ENCODE measurements around the gene ZNRF2. TPM values are rescaled to one million over a fixed set of nuclear protein-coding genes. Genes with fewer than 3 reads are reported as not detected.

The ZNRF2 gene
- total and polyA plus RNA-seq, 2 donors (not counting 3 experiments of a cell fraction or from before 2014, with no cell fraction given) = 1.4 to 5.9 TPM

DNA sequence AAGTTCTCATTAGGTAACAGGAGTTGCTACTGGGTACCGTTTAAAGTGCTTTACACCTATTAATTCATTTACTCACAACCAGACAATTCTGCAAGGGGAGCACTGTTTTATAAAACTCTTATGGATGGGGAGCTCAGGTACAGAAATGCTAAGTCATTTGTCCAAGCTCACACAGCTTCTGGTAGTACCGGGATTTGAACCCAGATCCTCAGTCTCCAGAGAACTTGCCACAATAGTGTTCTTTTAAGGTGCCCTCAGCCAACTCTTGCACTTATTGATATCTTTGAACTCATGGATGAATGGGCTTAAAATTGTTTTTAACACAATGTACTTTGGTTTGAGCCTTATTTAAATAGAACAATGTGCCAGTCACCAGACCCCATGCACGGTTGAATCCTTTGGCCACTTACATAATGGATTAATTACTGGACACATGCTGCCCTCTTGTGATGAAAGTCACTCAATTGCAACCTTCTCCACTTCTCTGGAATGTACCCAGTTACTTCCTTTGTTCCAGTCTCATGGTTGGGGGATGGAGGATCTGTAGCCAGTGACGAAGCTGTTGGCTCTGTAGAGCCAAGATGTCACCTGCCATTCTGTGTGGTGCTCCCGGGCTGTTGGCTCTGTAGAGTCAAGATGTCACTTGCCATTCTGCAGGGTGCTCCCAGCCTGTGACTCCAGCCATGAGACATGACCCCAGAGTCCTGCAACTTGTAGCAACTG, 128.5 kb downstream of the ZNRF2 start:
- Histone ChIP-seq H3K9me3 (replicated peaks; ENCODE audit: control insufficient read depth, insufficient read depth, low read length) (no peaks in the 10 kb centered on the region), H3K27me3 (ENCODE audit: control insufficient read depth in 2 of 2, insufficient read depth in 2 of 2, low read length in 2 of 2) (no peaks in the 10 kb centered on the region), H3K79me2 (ENCODE audit: control insufficient read depth, insufficient read depth, low read length) (no peaks in the 10 kb centered on the region), H3K27ac (ENCODE audit: insufficient read depth, low read depth, low read length) (no peak overlapping the region), H3K4me2 (ENCODE audit: insufficient read depth, low read length) (no peak overlapping the region), H3K9ac (replicated peaks; ENCODE audit: extremely low read depth, insufficient read depth, low read length) (no peak overlapping the region), H3K36me3 (ENCODE audit: control insufficient read depth in 2 of 2, extremely low read depth in 1 of 2, insufficient read depth in 2 of 2, low read length in 2 of 2) (no peaks in the 10 kb centered on the region), H2AFZ (ENCODE audit: low read depth, low read length) (no peak overlapping the region), H3K9me1 (replicated peaks; ENCODE audit: control insufficient read depth, extremely low read depth, insufficient read depth, low read length) (no peaks in the 10 kb centered on the region), H3K4me3 (replicated peaks in 1 of 3; ENCODE audit: insufficient read depth in 1 of 3, low read depth in 1 of 3, low read length in 3 of 3) (no peak overlapping the region), H3K4me1 (ENCODE audit: control insufficient read depth, extremely low read depth, insufficient read depth, low read length) (no peaks in the 10 kb centered on the region), H4K20me1 (replicated peaks; ENCODE audit: control insufficient read depth, extremely low read depth, insufficient read depth, low read length) (no peaks in the 10 kb centered on the region)
- BruUV-seq (replicated peaks) = no TSS peak
- dilution Hi-C loops (cut with MboI; ENCODE audit: extremely low pct_ligation_motif_present, low sequenced_read_pairs) = no loop called here
- POLR2A ChIA-PET = no interaction called here
- CTCF ChIA-PET = interaction anchor here (0.6 to 5.1 kb wide), 21 partner anchors 9 to 777 kb away, joined by 3 to 96 read pairs (median 4); partner anchors contain the start of genes MTURN and ZNRF2
- peak; percentile 90 for DNase-seq (ENCODE audit: low read depth, low spot score)
- TF ChIP-seq MYC (IDR thresholded peaks at IDR 0.05; ENCODE audit: low read depth, low read length) = no peak
- peak; percentile 57 to 62 for TF ChIP-seq CTCF (IDR thresholded peaks at IDR 0.05; ENCODE audit: extremely low read depth in 1 of 2, insufficient read depth in 1 of 2, low read depth in 1 of 2, low read length in 2 of 2)
- FAIRE-seq = peak; percentile 83
- intact Hi-C loops (cut with micrococcal nuclease) = loop anchor here (1.0 to 2.0 kb wide), 8 partner anchors 128 to 664 kb away; partner anchors contain the start of gene ZNRF2

DNA sequence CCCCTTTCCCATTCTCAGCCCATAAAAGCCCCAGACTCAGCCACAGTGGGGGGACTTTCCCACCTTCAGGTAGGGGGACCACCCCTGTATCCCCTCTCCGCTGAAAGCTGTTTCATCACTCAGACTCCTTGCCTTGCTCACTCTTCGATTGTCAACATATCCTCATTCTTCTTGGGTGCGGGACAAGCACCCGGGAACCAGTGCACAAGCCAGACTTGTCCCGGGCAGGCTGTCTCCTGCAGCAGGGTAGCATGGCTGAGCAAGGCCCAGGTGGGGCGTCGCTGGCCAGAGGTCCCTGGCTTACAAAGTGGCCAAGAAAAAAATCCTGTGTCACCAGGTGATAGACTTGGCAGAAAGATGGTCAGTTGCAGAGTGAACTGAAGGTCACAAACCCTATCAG, 129.5 kb downstream of the ZNRF2 start:
- H3K27me3 ChIP-seq (ENCODE audit: control insufficient read depth in 2 of 2, insufficient read depth in 2 of 2, low read length in 2 of 2) = no peaks in the 10 kb centered on the region
- no TSS peak for BruUV-seq (replicated peaks)
- H2AFZ ChIP-seq (ENCODE audit: low read depth, low read length) = no peak overlapping the region
- H3K9me3 ChIP-seq (replicated peaks; ENCODE audit: control insufficient read depth, insufficient read depth, low read length) = no peaks in the 10 kb centered on the region
- no peaks in the 10 kb centered on the region for H3K79me2 ChIP-seq (ENCODE audit: control insufficient read depth, insufficient read depth, low read length)
- H3K4me3 ChIP-seq (replicated peaks in 1 of 3; ENCODE audit: insufficient read depth in 1 of 3, low read depth in 1 of 3, low read length in 3 of 3) = no peak overlapping the region
- H3K4me2 ChIP-seq (ENCODE audit: insufficient read depth, low read length) = no peak overlapping the region
- no peak overlapping the region for H3K27ac ChIP-seq (ENCODE audit: insufficient read depth, low read depth, low read length)
- dilution Hi-C loops (cut with MboI; ENCODE audit: extremely low pct_ligation_motif_present, low sequenced_read_pairs) = no loop called here
- H4K20me1 ChIP-seq (replicated peaks; ENCODE audit: control insufficient read depth, extremely low read depth, insufficient read depth, low read length) = no peaks in the 10 kb centered on the region
- ChIA-PET CTCF (interaction anchor here (0.8 to 5.1 kb wide), 5 partner anchors 10 to 150 kb away, joined by 3 to 96 read pairs (median 8); partner anchors contain the start of gene ZNRF2), POLR2A (no interaction called here)
- no peaks in the 10 kb centered on the region for H3K9me1 ChIP-seq (replicated peaks; ENCODE audit: control insufficient read depth, extremely low read depth, insufficient read depth, low read length)
- H3K36me3 ChIP-seq (ENCODE audit: control insufficient read depth in 2 of 2, extremely low read depth in 1 of 2, insufficient read depth in 2 of 2, low read length in 2 of 2) = no peaks in the 10 kb centered on the region
- H3K4me1 ChIP-seq (ENCODE audit: control insufficient read depth, extremely low read depth, insufficient read depth, low read length) = no peaks in the 10 kb centered on the region
- intact Hi-C loops (cut with micrococcal nuclease) = loop anchor here (1.0 to 2.0 kb wide), 8 partner anchors 129 to 665 kb away; partner anchors contain the start of gene ZNRF2
- no peak overlapping the region for H3K9ac ChIP-seq (replicated peaks; ENCODE audit: extremely low read depth, insufficient read depth, low read length)
- FAIRE-seq (no peak), DNase-seq (ENCODE audit: low read depth, low spot score) (no peak)
- TF ChIP-seq MAX (IDR thresholded peaks at IDR 0.05; ENCODE audit: insufficient read depth, insufficient read length) = no peak
- no peak for TF ChIP-seq POLR2A (IDR thresholded peaks at IDR 0.05; ENCODE audit: low read depth, low read length)
- no peak for TF ChIP-seq MYC (IDR thresholded peaks at IDR 0.05; ENCODE audit: low read depth, low read length)
- no peak for TF ChIP-seq CTCF (IDR thresholded peaks at IDR 0.05; ENCODE audit: extremely low read depth in 1 of 2, insufficient read depth in 1 of 2, low read depth in 1 of 2, low read length in 2 of 2)
- no peak for TF ChIP-seq JUN (IDR thresholded peaks at IDR 0.05; ENCODE audit: borderline replicate concordance, insufficient read depth, insufficient read length, low read depth)
- TF ChIP-seq FOS (IDR thresholded peaks at IDR 0.05; ENCODE audit: borderline replicate concordance, insufficient read depth, low read length) = no peak
- no peak for TF ChIP-seq EZH2 (IDR thresholded peaks at IDR 0.05; ENCODE audit: borderline replicate concordance, low read depth, low read length, severe bottlenecking)
- no peak for TF ChIP-seq POLR2AphosphoS5 (IDR thresholded peaks at IDR 0.05; ENCODE audit: insufficient read depth, low read depth, low read length)
- no peak for TF ChIP-seq GATA2 (IDR thresholded peaks at IDR 0.05; ENCODE audit: insufficient read depth, insufficient read length, low read depth, low read length)

All from endothelial cell of umbilical vein (primary cell).